Esophagus squamous epithelium (tissue), 4 donors: Measurements from ENCODE around the gene PGM5.
"Not testable (repeated sequence)": the region's sequence is repeated elsewhere in the genome, so short reads cannot be mapped to it uniquely, and the experiment has no call there.

Experiments
- POLR2A ChIP-seq, 4 donors: fragments of 450-650 bp; IDR thresholded peaks; one replicate each; pipeline ENCODE4 v1.6.1; 2017; ENCODE audit warnings: antibody characterized with exemption in 4 of 4, mild to moderate bottlenecking in 4 of 4, moderate library complexity in 3 of 4
- TF ChIP-seq, protein P1 (sequence below), 6 experiments: fragments of 450-650 bp in 4 of 6; fragments of 200-600 bp in 2 of 6; sonication (generic) in 2 of 6; IDR thresholded peaks; one replicate each; pipeline ENCODE4 v1.5.1; 2016 to 2019; ENCODE audit warnings: antibody characterized with exemption in 6 of 6, mild to moderate bottlenecking in 4 of 6, moderate library complexity in 4 of 6

DNA sequence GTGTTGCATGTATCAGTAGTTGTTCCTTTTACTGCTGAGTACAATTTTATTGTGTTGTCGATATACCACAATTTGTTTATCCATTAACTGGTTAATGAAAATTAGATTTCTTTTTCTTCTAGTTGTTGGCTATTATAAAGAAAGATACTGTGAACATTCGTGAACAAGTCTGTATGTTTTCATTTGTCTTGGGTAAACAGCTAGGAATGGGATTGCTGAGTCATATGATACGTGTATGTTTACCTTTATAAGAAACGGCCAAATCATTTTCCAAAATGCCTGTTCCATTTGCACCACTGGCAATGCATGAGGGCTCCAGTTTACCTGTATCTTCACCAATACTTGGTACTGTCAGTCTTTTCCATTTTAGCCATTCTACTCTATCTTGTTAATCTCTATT lies 33.1 kb downstream of the PGM5 start:
- TF ChIP-seq, protein P1, sequence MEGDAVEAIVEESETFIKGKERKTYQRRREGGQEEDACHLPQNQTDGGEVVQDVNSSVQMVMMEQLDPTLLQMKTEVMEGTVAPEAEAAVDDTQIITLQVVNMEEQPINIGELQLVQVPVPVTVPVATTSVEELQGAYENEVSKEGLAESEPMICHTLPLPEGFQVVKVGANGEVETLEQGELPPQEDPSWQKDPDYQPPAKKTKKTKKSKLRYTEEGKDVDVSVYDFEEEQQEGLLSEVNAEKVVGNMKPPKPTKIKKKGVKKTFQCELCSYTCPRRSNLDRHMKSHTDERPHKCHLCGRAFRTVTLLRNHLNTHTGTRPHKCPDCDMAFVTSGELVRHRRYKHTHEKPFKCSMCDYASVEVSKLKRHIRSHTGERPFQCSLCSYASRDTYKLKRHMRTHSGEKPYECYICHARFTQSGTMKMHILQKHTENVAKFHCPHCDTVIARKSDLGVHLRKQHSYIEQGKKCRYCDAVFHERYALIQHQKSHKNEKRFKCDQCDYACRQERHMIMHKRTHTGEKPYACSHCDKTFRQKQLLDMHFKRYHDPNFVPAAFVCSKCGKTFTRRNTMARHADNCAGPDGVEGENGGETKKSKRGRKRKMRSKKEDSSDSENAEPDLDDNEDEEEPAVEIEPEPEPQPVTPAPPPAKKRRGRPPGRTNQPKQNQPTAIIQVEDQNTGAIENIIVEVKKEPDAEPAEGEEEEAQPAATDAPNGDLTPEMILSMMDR (IDR thresholded peaks at IDR 0.05): not testable (repeated sequence)
- TF ChIP-seq POLR2A (IDR thresholded peaks at IDR 0.05): not testable (repeated sequence)
